Esophagus muscularis mucosa (tissue), 4 donors: ENCODE data around the gene ANKRD17.

Experiments used
- EP300 ChIP-seq: sonication (generic); formaldehyde crosslinking; IDR thresholded peaks from one replicate; pipeline ENCODE4 v1.6.1; 2017; ENCODE audit warnings: antibody characterized with exemption
- POLR2A ChIP-seq: fragments of 450-650 bp; IDR thresholded peaks from one replicate; pipeline ENCODE4 v1.6.1; 2017; ENCODE audit warnings: antibody characterized with exemption, moderate library complexity, mild to moderate bottlenecking, low read depth
- POLR2AphosphoS5 ChIP-seq, 2 donors: sonication (generic); formaldehyde crosslinking; IDR thresholded peaks; one replicate each; pipeline ENCODE4 v1.6.1; 2017; ENCODE audit warnings: antibody characterized with exemption in 2 of 2
- TF ChIP-seq, protein P1 (sequence below), 3 experiments: fragments of 200-600 bp in 2 of 3; fragments of 450-650 bp in 1 of 3; sonication (generic) in 2 of 3; IDR thresholded peaks; one replicate each; pipeline ENCODE4 v1.5.1; 2017 to 2019; ENCODE audit warnings: antibody characterized with exemption in 3 of 3, mild to moderate bottlenecking in 2 of 3, moderate library complexity in 1 of 3

GRCh38 chr4:73090738-73091137 is 167.9 kb downstream of the ANKRD17 start:
- TF ChIP-seq, protein P1, sequence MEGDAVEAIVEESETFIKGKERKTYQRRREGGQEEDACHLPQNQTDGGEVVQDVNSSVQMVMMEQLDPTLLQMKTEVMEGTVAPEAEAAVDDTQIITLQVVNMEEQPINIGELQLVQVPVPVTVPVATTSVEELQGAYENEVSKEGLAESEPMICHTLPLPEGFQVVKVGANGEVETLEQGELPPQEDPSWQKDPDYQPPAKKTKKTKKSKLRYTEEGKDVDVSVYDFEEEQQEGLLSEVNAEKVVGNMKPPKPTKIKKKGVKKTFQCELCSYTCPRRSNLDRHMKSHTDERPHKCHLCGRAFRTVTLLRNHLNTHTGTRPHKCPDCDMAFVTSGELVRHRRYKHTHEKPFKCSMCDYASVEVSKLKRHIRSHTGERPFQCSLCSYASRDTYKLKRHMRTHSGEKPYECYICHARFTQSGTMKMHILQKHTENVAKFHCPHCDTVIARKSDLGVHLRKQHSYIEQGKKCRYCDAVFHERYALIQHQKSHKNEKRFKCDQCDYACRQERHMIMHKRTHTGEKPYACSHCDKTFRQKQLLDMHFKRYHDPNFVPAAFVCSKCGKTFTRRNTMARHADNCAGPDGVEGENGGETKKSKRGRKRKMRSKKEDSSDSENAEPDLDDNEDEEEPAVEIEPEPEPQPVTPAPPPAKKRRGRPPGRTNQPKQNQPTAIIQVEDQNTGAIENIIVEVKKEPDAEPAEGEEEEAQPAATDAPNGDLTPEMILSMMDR (IDR thresholded peaks at IDR 0.05), result no peak
- TF ChIP-seq POLR2A (no peak), POLR2AphosphoS5 (IDR thresholded peaks at IDR 0.05) (no peak), EP300 (no peak)
